HL-60 (cell line): ENCODE results near the gene SLC16A6.

Source experiments
- DNase-seq, 2 experiments: peaks; one replicate each; pipeline ENCODE4 v3.0.0-alpha.2; 2010 to 2020; ENCODE audit warnings: low read depth in 1 of 2, low spot score in 1 of 2
- H3K27ac ChIP-seq: fragments of 250-450 bp; sonication (Bioruptor Pico); replicated peaks from 2 replicates; pipeline ENCODE4 v1.5.1; 2020; ENCODE audit warnings: mild to moderate bottlenecking, moderate library complexity
- H3K27me3 ChIP-seq: fragments of 250-450 bp; sonication (Bioruptor Pico); 2 replicates; pipeline ENCODE4 v1.5.1; 2021; ENCODE audit warnings: mild to moderate bottlenecking, moderate library complexity; ENCODE audit not compliant: insufficient read depth, poor library complexity, severe bottlenecking
- H3K4me3 ChIP-seq: replicated peaks from 2 replicates; pipeline ENCODE4 v1.5.1; 2011; ENCODE audit warnings: mild to moderate bottlenecking, control low read depth, low read length; ENCODE audit not compliant: insufficient read depth
- CTCF ChIP-seq: IDR thresholded peaks from one replicate; pipeline ENCODE4 v1.5.1; 2011; ENCODE audit warnings: low read length, control low read depth, inconsistent platforms; ENCODE audit not compliant: insufficient read depth
- GABPA ChIP-seq: IDR thresholded peaks from 2 replicates; pipeline ENCODE4 v1.6.1; 2012; ENCODE audit warnings: low read depth
- POLR2AphosphoS5 ChIP-seq: IDR thresholded peaks from 2 replicates; pipeline ENCODE4 v1.6.1; 2012; ENCODE audit warnings: low read depth
- SPI1 ChIP-seq: IDR thresholded peaks from 2 replicates; pipeline ENCODE4 v1.6.1; 2012; ENCODE audit warnings: low read depth, mild to moderate bottlenecking, borderline replicate concordance
- TF ChIP-seq, protein P1 (sequence below): IDR thresholded peaks from 2 replicates; pipeline ENCODE4 v1.6.1; 2012; ENCODE audit warnings: low read depth; ENCODE audit not compliant: insufficient replicate concordance

Gene SLC16A6

DNA sequence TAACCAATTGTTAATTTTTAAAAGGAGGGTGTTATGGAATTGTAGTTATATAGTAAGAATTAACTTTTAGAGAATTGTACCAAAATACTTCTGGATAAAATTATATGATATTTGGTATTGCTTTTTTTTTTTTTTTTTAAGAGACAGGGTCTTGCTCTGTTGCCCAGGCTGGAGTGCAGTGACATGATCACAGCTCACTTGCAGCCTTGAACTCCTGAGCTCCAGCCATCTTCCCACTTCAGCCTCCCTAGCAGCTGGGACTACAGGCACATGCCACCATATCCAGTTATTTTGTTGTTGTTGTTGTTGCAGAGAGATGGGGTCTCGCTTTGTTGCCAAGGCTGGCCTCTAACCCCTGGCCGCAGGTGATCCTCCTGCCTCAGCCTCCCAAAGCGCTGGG lies 8.9 kb upstream of the SLC16A6 start:
- Histone ChIP-seq H3K27me3 (no peaks in the 10 kb centered on the region), H3K4me3 (no peak overlapping the region), H3K27ac (no peak overlapping the region)
- TF ChIP-seq SPI1 (no peak), GABPA (no peak)
- TF ChIP-seq, protein P1, sequence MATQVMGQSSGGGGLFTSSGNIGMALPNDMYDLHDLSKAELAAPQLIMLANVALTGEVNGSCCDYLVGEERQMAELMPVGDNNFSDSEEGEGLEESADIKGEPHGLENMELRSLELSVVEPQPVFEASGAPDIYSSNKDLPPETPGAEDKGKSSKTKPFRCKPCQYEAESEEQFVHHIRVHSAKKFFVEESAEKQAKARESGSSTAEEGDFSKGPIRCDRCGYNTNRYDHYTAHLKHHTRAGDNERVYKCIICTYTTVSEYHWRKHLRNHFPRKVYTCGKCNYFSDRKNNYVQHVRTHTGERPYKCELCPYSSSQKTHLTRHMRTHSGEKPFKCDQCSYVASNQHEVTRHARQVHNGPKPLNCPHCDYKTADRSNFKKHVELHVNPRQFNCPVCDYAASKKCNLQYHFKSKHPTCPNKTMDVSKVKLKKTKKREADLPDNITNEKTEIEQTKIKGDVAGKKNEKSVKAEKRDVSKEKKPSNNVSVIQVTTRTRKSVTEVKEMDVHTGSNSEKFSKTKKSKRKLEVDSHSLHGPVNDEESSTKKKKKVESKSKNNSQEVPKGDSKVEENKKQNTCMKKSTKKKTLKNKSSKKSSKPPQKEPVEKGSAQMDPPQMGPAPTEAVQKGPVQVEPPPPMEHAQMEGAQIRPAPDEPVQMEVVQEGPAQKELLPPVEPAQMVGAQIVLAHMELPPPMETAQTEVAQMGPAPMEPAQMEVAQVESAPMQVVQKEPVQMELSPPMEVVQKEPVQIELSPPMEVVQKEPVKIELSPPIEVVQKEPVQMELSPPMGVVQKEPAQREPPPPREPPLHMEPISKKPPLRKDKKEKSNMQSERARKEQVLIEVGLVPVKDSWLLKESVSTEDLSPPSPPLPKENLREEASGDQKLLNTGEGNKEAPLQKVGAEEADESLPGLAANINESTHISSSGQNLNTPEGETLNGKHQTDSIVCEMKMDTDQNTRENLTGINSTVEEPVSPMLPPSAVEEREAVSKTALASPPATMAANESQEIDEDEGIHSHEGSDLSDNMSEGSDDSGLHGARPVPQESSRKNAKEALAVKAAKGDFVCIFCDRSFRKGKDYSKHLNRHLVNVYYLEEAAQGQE = no peak
- DNase-seq = no peak

- no peak for TF ChIP-seq POLR2AphosphoS5
- no peak for TF ChIP-seq CTCF
- TF ChIP-seq, protein P1 = no peak
- TF ChIP-seq SPI1 = no peak
- no peak for TF ChIP-seq GABPA
- peak overlapping the region; percentile 40 for H3K27ac ChIP-seq
- H3K4me3 ChIP-seq = no peak overlapping the region
- peak in 1 of 2 experiments; percentile 10 for DNase-seq
- no peaks in the 10 kb centered on the region for H3K27me3 ChIP-seq
Observed at GRCh38 chr17:68298601-68299000, 7.7 kb upstream of the SLC16A6 start.

DNA sequence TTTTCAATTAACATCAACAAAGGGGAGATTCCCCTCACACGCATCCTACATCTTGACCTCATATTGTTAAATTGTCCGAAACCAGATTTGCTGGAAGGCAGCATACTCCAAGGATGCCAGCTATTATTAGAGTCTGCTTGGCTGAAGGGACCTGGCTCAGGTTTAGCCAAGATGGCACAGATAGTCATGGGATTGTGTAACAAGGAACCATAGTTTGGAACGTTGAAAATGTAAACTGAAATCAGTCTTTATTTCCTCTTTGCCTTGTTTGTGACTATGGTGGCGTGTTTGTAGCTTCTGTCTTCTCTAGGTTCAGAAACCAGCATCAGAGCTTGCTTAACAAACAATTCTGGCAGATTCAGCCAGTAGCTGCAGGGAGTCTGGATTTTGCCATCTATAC lies 6.3 kb upstream of the SLC16A6 start:
- peak overlapping the region; percentile 77 for H3K27ac ChIP-seq

More for the DNA sequence above, 6.3 kb upstream of the SLC16A6 start:
- Histone ChIP-seq H3K4me3 (no peak overlapping the region), H3K27me3 (no peaks in the 10 kb centered on the region)
- TF ChIP-seq POLR2AphosphoS5 (no peak), CTCF (no peak), SPI1 (no peak), GABPA (no peak)
- TF ChIP-seq, protein P1 = no peak
- peak in 1 of 2 experiments; percentile 64 for DNase-seq
